HEK293 (cell line): ENCODE data around the gene USP6NL.

Source experiments
- CTCF ChIA-PET: fragments of 350-600 bp; formaldehyde crosslinking; extraction: SDS; loops from one replicate; lab custom pipeline; 2021; ENCODE audit warnings: antibody characterized with exemption; lab: Yijun Ruan, JAX
- POLR2A ChIA-PET: fragments of 300-600 bp; formaldehyde crosslinking; extraction: SDS; loops from one replicate; lab custom pipeline; 2020; ENCODE audit warnings: antibody characterized with exemption, inconsistent platforms; lab: Yijun Ruan, JAX
- H3K27ac ChIP-seq: fragments of 200-500 bp; sonication (Bioruptor generic); 2 replicates; pipeline ENCODE4 v1.5.1; 2014; ENCODE audit warnings: low read depth, low read length, control low read depth, inconsistent platforms; ENCODE audit errors: extremely low read depth
- H3K36me3 ChIP-seq, 2 experiments: fragments of 200-500 bp in 1 of 2; sonication (Bioruptor generic) in 1 of 2; 1 replicate in 1 of 2; 2 replicates in 1 of 2; pipeline ENCODE4 v1.5.1; 2014 to 2017; ENCODE audit warnings: inconsistent platforms in 2 of 2, low read length in 2 of 2; ENCODE audit not compliant: control insufficient read depth in 2 of 2, insufficient read depth in 1 of 2
- H3K4me1 ChIP-seq: fragments of 200-500 bp; sonication (Bioruptor generic); 2 replicates; pipeline ENCODE4 v1.5.1; 2014; ENCODE audit warnings: mild to moderate bottlenecking, low read length, inconsistent platforms; ENCODE audit not compliant: control insufficient read depth, insufficient read depth
- H3K4me3 ChIP-seq: 2 replicates; pipeline ENCODE4 v1.5.1; 2011; ENCODE audit warnings: low read depth, mild to moderate bottlenecking, control low read depth, low read length, moderate library complexity
- H3K9me3 ChIP-seq: fragments of 200-500 bp; sonication (Bioruptor generic); 2 replicates; pipeline ENCODE4 v1.5.1; 2014; ENCODE audit warnings: low read depth, low read length, inconsistent platforms; ENCODE audit not compliant: control insufficient read depth, insufficient read depth
- FEZF1 ChIP-seq: fragments of 450-650 bp; formaldehyde crosslinking; IDR thresholded peaks from 2 replicates; pipeline ENCODE4 v1.5.1; 2016; ENCODE audit warnings: missing biosample characterization, missing genetic modification characterization
- GLIS1 ChIP-seq: fragments of 450-650 bp; formaldehyde crosslinking; IDR thresholded peaks from 2 replicates; pipeline ENCODE4 v1.5.1; 2016; ENCODE audit warnings: missing biosample characterization, missing genetic modification characterization
- REPIN1 ChIP-seq: fragments of 450-650 bp; formaldehyde crosslinking; IDR thresholded peaks from 2 replicates; pipeline ENCODE4 v1.5.1; 2017; ENCODE audit warnings: missing biosample characterization, missing genetic modification characterization, low read depth
- SCRT2 ChIP-seq: fragments of 450-650 bp; formaldehyde crosslinking; IDR thresholded peaks from 2 replicates; pipeline ENCODE4 v1.5.1; 2016; ENCODE audit warnings: missing biosample characterization, missing genetic modification characterization
- TSHZ1 ChIP-seq: fragments of 450-650 bp; formaldehyde crosslinking; IDR thresholded peaks from 2 replicates; pipeline ENCODE4 v1.5.1; 2016; ENCODE audit warnings: missing biosample characterization, missing genetic modification characterization, borderline replicate concordance
- YY2 ChIP-seq: fragments of 450-650 bp; formaldehyde crosslinking; IDR thresholded peaks from 2 replicates; pipeline ENCODE4 v1.5.1; 2016; ENCODE audit warnings: missing biosample characterization, missing genetic modification characterization
- ZBTB10 ChIP-seq: fragments of 450-650 bp; formaldehyde crosslinking; IDR thresholded peaks from 2 replicates; pipeline ENCODE4 v1.5.1; 2016; ENCODE audit warnings: missing biosample characterization, missing genetic modification characterization
- ZBTB11 ChIP-seq: fragments of 450-650 bp; formaldehyde crosslinking; conservative IDR thresholded peaks from 2 replicates; pipeline ENCODE4 v1.5.1; 2016; ENCODE audit warnings: low read depth, missing biosample characterization, missing genetic modification characterization
- ZBTB6 ChIP-seq: fragments of 450-650 bp; formaldehyde crosslinking; IDR thresholded peaks from 2 replicates; pipeline ENCODE4 v1.5.1; 2017; ENCODE audit warnings: missing biosample characterization, missing genetic modification characterization
- ZFHX2 ChIP-seq: fragments of 450-650 bp; formaldehyde crosslinking; conservative IDR thresholded peaks from 2 replicates; pipeline ENCODE4 v1.5.1; 2016; ENCODE audit warnings: missing biosample characterization, missing genetic modification characterization
- ZIC2 ChIP-seq: fragments of 450-650 bp; formaldehyde crosslinking; IDR thresholded peaks from 2 replicates; pipeline ENCODE4 v1.5.1; 2016; ENCODE audit warnings: missing biosample characterization, missing genetic modification characterization
- ZNF10 ChIP-seq: fragments of 450-650 bp; formaldehyde crosslinking; IDR thresholded peaks from 2 replicates; pipeline ENCODE4 v1.5.1; 2017; ENCODE audit warnings: missing biosample characterization, missing genetic modification characterization
- ZNF202 ChIP-seq: fragments of 450-650 bp; formaldehyde crosslinking; IDR thresholded peaks from 2 replicates; pipeline ENCODE4 v1.5.1; 2016; ENCODE audit warnings: missing biosample characterization, missing genetic modification characterization, borderline replicate concordance
- ZNF214 ChIP-seq: fragments of 450-650 bp; formaldehyde crosslinking; IDR thresholded peaks from 2 replicates; pipeline ENCODE4 v1.5.1; 2017; ENCODE audit warnings: missing biosample characterization, mild to moderate bottlenecking, missing genetic modification characterization, borderline replicate concordance
- ZNF302 ChIP-seq: fragments of 450-650 bp; formaldehyde crosslinking; IDR thresholded peaks from 2 replicates; pipeline ENCODE4 v1.5.1; 2016; ENCODE audit warnings: missing biosample characterization, missing genetic modification characterization, low read depth
- ZNF404 ChIP-seq: fragments of 450-650 bp; formaldehyde crosslinking; IDR thresholded peaks from 2 replicates; pipeline ENCODE4 v1.5.1; 2017; ENCODE audit warnings: missing biosample characterization, missing genetic modification characterization
- ZNF521 ChIP-seq: fragments of 450-650 bp; formaldehyde crosslinking; IDR thresholded peaks from 2 replicates; pipeline ENCODE4 v1.5.1; 2017; ENCODE audit warnings: missing biosample characterization, mild to moderate bottlenecking, missing genetic modification characterization
- ZNF791 ChIP-seq: fragments of 450-650 bp; formaldehyde crosslinking; IDR thresholded peaks from 2 replicates; pipeline ENCODE4 v1.5.1; 2016; ENCODE audit warnings: missing biosample characterization, missing genetic modification characterization
- ZSCAN23 ChIP-seq: fragments of 450-650 bp; formaldehyde crosslinking; IDR thresholded peaks from 2 replicates; pipeline ENCODE4 v1.5.1; 2016; ENCODE audit warnings: missing biosample characterization, missing genetic modification characterization

The USP6NL gene

GRCh38 chr10:11638055-11638698 is 26.7 kb upstream of the USP6NL start:
- Histone ChIP-seq H3K36me3 (no peaks in the 10 kb centered on the region), H3K4me1 (no peaks in the 10 kb centered on the region), H3K27ac (no peak overlapping the region), H3K9me3 (no peaks in the 10 kb centered on the region), H3K4me3 (no peak overlapping the region)
- ChIA-PET CTCF (no interaction called here), POLR2A (no interaction called here)
- TF ChIP-seq ZNF521 (tag by site-specific recombination) (no peak), SCRT2 (no peak), REPIN1 (tag by site-specific recombination) (no peak), ZBTB6 (tag by site-specific recombination) (no peak), ZNF404 (tag by site-specific recombination) (no peak), ZSCAN23 (tag by site-specific recombination) (no peak), TSHZ1 (no peak), YY2 (tag by site-specific recombination) (no peak), FEZF1 (no peak), ZBTB10 (no peak), ZNF302 (tag by site-specific recombination) (no peak), ZBTB11 (tag by site-specific recombination) (no peak), ZNF791 (tag by site-specific recombination) (no peak), ZFHX2 (no peak), ZIC2 (tag by site-specific recombination) (no peak), ZNF214 (no peak), GLIS1 (tag by site-specific recombination) (no peak), ZNF10 (tag by site-specific recombination) (no peak), ZNF202 (tag by site-specific recombination) (no peak)
